CD4-positive, alpha-beta T cell treated with Interferon gamma for 1 hour (primary cell): ENCODE data around the gene RBM42.
"Not testable (repeated sequence)": the region's sequence is repeated elsewhere in the genome, so short reads cannot be mapped to it uniquely, and the experiment has no call there.

Experiments used
- DNase-seq: peaks from one replicate; pipeline ENCODE4 v3.0.0-alpha.2; 2020

The RBM42 gene, protein sequence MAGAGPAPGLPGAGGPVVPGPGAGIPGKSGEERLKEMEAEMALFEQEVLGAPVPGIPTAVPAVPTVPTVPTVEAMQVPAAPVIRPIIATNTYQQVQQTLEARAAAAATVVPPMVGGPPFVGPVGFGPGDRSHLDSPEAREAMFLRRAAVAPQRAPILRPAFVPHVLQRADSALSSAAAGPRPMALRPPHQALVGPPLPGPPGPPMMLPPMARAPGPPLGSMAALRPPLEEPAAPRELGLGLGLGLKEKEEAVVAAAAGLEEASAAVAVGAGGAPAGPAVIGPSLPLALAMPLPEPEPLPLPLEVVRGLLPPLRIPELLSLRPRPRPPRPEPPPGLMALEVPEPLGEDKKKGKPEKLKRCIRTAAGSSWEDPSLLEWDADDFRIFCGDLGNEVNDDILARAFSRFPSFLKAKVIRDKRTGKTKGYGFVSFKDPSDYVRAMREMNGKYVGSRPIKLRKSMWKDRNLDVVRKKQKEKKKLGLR

DNA sequence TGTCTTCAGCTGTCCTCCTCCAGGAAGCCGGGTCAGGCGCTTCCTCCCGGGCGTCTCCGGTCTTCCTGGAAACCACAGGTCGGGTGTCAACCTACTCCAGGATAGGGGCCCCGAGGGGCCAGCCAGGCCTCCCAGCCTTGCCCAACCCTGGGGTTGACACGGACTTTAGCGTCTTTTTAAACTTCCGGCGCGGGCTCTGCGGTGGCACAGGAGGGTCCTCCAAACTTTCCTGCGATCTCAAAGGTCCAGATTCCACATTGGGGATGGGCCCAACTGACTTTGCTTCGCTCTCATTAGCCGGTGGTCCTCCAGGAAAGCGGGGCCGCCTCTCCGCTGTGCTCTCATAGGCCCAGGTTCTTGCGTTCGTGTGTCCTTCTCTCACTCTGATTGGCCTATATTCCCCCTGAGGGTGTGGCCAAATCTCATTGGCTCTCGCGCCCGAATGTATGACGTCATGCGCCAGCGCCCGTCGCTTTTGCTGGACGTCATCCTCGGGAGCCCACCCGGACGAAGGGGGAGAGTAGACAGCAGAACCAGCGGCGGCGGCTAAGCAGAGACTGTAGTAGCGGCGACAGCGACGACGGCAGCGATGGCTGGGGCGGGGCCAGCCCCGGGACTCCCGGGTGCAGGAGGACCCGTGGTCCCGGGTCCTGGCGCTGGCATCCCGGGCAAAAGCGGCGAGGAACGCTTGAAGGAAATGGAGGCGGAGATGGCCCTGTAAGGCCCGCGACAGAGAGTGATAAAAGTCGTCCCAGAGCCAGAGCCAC lies at the start of gene RBM42:
RBM42 (plus strand) TSS at position 472 of the 767 bp plus-strand sequence; CDS start at position 590, 118 bp downstream.
- peak; percentile 97 for DNase-seq

DNA sequence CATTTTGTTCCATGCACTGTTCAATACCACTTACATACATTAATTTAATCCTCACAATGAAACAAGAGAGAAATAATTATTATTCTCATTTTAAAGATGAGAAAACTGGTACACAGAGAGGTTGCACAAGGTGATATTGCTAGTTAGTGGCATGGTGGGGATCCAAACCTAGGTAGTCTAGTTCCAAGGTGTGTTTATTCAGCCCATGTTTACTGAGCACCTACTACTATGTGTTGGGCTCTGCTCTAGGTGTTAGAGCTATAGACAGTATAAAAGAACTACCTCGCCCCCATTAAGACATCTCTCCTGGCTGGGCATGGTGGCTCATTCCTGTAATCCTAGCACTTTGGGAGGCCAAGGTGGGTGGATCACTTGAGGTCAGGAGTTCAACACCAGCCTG lies 46.1 kb upstream of the RBM42 start:
- no peak for DNase-seq

DNA sequence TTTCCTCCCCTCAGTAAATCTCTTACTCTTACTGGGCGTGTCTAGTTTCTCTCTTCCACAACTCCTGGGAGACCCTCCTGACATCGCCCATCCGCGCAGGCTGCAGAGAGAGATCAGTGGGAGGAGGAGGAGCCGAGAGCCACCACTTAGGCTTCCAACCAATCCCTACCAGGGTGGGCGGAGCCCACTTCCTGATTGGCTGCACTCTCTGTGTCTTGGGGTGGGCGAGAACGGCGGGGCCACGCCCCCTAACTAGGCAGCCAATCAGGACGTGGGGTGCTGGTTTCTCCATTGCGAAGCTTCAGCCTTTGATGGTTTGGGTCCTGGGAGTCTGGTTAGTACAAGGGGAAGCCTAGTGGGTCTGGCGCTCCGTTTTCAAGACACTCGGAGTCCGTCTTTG lies 43.0 kb upstream of the RBM42 start, which contains the start of gene PMIS2:
PMIS2 (plus strand) TSS at position 326 of the 400 bp plus-strand sequence. CDS start 87 bp downstream, outside the sequence.
- DNase-seq: peak; percentile 5

DNA sequence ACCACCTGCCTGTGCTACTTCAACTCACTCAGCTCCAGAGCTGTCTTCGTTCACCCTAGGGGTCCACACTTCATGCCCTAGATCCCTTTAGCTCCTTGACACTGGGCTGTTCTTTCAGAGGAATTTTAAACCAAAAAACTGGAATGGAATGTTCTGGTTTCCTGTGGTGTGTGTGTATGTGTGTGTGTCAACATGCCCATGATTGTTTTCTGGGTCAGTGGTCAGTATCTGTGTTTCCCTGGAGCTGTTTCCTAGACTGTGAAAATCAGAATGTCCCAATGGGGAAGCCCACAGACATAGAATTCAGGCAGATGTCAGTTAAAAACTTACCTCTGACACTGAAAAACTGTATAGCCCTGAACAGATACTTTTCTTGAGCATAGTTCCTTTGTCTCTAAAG lies 41.5 kb upstream of the RBM42 start:
- DNase-seq: no peak

DNA sequence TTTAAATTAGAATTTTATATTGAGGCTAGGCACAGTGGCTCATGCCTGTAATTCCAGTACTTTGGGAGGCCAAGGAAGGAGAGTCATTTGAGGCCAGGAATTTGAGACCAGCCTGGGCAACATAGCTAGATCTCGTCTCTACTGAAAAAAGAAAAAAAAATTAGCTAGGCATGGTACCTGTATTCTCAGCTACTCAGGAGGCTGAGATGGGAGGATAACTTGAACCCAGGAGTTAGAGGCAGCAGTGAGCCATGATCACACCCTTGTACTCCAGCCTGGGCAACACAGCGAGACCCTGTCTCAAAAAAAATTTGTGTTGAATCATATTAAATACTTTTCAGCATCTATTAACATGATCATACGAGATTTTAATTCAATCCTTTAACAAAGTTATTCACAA lies 38.0 kb upstream of the RBM42 start:
- DNase-seq: no peak

DNA sequence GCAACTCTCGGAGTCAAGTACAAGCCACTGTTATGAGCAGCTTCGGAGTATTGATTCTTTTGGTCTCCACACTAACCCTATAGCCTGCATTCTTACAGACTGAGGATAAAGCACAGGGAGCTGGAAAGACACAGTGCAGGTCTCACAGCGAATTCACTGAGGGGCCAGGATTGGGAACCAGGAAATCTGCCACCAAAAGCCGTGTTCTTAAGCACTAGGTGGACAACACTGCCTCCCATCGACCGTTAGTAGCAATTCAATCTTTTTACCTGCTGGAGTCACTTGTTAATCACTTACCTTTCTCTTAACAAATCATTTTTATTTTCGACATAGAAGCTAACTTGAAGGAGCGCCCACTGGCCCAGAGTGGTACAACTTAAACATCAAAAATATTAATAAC lies 36.6 kb upstream of the RBM42 start:
- DNase-seq: peak; percentile 5

DNA sequence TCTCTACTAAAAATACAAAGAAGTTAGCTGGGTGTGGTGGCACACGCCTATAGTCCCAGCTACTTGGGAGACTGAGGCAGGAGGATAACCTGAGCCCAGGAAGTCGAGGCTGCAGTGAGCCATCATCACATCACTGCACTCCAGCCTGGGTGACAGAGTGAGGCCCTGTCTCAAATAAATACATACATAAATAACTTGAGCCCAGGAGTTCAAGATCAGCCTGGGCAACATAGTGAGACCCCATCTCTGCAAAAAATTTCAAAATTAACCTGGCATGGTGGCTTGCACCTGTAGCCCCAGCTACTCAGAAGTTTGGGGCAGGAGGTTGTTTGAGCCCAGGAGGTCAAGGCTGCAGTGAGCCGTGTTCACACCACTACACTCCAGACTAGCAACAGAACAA lies 33.8 kb upstream of the RBM42 start:
- DNase-seq: not testable (repeated sequence)

DNA sequence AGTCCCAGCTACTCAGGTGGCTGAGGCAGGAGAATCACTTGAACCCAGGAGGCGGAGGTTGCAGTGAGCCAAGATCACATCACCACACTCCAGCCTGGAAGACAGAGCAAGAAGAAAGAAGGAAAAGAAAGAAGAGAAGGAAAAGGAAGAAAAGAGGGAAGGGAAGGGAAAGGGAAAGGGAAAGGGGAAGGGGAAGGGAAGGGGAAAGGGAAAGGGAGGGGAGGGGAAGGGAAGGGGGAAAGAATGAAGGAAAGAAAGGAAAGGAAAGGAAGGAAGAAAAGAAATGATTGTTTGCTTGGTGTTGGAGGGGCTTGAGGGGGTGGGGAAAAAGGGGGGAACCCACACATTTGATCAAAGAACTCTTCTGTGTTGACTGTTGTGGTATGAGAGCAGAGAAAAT lies 32.9 kb upstream of the RBM42 start:
- DNase-seq: no peak

DNA sequence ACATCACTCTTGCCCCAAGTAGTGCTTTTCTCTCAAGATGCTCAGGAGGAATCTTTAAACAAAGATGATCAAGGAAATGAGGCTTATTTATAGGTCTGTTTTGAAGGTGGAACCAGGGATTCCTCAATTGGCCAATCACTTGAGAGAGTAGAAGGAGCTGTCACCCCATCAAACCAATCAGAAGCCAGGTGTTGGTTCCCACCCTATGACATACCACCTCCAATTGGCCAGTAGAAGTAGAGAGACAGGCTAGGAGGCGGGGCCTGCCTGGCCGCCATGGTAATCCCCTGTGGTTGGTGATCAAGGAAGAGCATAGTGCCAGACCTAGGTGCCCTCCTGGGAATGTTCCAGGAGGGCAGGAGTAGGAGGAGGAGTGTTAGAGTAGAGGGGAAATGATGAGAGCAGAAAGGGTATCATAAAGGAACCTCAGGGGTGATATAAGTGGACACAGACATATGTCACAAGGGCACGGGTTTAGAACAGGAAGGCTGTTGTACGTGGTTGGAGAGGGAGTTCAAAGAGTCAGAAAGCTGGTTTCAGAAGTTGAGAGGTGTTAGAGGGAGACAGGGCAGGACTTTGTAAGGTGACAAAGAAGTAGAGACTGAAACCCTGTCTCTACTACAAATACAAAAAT lies 32.4 kb upstream of the RBM42 start:
- DNase-seq: peak; percentile 1

DNA sequence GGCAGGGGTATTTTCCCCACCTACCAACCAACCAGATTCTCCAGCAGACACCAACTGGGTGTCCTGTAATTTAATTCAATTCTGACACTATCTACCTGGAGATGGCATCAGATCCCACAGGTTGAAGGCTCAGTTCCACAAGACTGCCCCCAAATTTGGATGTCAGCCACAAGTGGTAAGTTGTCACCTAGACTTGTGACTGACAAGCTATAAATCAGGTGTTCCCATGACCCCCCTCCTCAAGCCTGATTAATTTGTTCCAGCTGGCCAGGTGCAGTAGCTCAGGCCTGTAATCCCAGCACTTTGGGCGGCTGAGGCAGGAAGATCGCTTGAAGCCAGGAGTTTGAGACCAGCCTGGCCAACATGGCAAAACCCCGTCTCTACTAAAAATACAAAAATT lies 26.9 kb upstream of the RBM42 start:
- DNase-seq: no peak

DNA sequence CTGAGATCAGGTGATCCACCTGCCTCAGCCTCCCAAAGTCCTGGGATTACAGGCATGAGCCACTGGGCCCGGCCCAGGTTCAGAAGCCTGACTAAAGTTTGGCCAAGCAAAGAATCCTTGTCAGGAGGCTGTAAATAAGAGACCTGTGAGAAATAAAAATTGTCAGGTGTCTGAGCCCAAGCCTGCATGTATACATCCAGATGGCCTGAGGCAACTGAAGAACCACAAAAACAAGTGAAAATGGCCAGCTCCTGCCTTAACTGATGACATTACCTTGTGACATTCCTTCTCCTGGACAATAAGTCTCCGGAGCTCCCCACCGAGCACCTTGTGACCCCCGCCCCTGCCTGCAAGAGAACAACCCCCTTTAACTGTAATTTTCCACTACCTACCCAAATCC lies 24.4 kb upstream of the RBM42 start:
- not testable (repeated sequence) for DNase-seq

DNA sequence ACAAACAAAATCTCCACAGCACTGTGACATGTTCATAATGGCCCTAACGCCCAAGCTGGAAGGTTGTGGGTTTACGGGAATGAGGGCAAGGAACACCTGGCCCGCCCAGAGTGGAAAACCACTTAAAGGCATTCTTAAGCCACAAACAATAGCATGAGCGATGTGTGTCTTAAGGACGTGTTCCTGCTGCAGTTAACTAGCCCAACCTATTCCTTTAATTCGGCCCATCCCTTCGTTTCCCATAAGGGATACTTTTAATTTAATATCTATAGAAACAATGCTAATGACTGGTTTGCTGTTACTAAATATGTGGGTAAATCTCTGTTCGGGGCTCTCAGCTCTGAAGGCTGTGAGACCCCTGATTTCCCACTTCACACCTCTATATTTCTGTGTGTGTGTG lies 21.7 kb upstream of the RBM42 start:
- not testable (repeated sequence) for DNase-seq

DNA sequence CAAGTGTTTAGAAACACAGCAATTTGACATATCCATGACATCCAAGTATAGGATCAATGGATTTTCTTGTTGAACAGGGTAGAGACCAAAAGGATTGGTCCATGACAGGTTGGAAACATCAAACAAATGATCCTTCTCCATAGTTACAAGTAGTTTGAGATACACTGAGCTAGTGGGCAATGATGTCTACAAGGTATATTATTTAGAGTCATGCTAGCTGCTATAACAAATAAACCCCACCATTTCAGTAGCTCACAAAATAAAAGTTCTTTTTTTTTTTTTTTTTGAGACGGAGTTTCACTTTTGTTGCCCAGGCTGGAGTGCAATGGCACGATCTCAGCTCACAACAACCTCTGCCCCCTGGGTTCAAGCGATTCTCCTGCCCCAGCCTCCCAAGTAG lies 21.2 kb upstream of the RBM42 start:
- no peak for DNase-seq

DNA sequence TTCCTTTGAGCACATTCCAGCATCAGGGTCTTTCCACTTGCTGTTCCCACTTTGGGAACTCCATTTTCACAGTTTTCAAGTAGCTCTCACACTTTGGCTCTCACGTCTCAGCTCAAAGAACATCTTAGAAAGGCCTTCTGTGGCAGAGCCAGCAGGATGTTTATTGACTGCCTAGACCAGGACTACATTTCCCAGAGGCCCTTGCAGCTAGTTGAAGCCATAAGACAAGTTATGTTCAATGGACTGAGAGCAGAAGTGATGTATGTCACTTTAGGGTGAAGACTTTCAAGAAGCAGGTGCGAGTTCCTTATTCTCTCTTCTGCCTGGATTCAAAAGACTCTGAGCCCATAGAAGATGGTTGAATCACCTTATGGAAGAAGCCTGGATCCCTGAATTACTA lies 20.6 kb upstream of the RBM42 start:
- peak; percentile 7 for DNase-seq

DNA sequence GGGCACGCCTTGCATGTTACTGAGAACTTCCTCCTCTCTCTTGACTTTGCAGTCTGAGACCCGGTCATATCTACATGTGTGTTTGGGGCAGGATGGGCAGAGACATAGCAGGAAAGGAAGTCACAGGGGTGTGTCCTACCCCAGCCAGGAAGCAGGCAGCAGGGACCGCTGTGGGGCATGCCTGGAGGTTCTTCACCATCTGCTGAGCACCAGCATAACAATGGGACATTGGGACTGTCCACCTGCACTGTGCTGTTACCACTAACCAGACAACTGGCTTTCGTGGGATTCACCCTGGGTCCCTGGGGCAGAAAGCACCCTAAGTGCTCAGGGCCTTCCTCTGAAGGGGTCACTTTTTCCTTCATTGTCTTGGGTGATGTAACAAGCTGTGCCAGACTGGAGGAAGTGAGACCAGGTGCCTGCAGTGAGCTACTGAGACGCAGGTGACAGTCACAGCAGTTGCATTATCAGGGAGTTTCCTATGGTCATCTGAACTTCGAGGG lies 18.9 kb upstream of the RBM42 start:
- DNase-seq: peak; percentile 53

DNA sequence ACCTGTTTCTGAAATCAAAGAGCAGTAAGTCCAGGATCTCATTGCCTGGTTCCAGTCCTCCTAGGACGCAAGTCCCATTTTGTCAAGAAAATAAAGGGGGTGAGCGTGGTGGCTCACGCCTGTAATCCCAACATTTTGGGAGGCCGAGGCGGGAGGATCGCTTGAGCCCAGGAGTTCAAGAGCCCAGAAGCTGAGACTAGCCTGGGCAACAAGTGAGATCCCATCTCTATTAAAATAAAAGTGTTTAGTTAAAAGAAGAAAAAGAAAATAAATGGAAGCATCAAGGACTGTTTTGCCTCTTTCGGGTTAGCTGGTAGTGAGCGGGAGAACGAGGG lies 16.6 kb upstream of the RBM42 start:
- no peak for DNase-seq

DNA sequence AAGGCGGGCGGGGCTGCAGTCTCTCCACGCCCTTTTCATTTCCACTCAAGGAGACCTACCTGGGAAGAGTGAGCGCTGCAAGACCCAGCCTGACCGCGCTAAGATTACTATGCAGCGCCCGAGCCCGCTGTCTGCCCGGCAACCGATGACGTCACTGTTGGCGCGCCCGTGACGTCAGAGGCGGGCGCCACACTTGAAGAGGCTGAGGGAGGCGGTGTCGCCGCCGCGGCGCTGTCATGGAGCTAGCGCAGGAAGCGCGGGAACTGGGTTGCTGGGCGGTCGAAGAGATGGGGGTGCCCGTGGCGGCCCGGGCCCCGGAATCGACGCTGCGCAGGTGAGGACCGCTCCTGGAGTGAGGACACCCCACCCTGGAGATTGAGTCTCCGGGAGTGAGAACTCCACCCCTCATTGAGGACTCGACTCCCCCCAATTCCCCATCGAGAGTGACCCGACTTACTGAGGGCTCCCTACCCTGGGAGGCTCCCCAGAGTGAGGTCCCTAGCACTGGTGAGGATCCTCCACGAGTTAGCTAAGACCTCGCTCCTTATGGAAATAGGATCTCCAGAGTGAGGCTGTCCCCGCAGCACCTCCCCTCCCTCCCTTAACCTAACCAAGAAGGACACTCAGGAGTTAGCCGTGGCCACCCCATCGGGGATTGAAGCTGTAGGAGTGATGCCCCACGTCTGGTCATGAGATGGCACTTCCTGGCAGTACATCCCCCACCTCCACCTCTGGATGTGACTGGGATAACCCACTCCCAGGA lies 16.1 kb upstream of the RBM42 start, which contains the start of gene HAUS5:
HAUS5 (plus strand) TSS at position 177 of the 763 bp plus-strand sequence; CDS start at position 237, 60 bp downstream.
- DNase-seq: peak; percentile 94

DNA sequence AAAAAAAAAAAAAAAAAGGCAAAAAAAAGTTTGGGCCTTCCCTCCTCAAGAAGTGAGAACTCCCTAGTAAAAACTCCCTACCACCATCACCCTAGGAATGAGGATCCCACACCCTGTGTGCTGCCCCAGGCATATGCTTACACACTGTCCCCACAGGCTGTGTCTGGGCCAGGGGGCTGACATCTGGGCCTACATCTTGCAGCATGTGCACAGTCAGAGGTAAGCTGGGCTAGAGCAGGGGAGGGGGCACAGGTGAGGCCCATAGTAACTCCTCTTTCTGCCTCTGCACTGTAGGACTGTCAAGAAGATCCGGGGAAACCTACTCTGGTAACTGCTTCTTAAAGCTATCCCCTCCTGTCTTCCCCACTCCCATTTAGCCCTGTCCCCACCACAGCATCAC lies 15.3 kb upstream of the RBM42 start:
- DNase-seq: no peak

DNA sequence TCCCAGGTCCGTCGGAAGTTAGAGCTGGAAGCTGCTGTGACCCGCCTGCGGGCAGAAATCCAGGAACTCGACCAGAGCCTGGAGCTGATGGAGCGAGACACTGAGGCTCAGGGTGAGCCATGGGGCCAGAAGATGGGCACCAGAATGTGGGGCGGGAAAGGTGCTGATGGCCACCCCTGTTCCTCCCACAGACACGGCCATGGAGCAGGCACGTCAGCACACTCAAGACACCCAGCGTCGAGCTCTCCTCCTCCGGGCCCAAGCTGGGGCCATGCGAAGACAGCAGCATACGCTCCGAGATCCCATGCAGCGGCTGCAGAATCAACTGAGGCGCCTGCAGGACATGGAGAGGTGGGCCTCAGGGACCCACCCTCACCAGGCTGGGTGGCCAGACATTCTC lies 13.8 kb upstream of the RBM42 start:
- no peak for DNase-seq

DNA sequence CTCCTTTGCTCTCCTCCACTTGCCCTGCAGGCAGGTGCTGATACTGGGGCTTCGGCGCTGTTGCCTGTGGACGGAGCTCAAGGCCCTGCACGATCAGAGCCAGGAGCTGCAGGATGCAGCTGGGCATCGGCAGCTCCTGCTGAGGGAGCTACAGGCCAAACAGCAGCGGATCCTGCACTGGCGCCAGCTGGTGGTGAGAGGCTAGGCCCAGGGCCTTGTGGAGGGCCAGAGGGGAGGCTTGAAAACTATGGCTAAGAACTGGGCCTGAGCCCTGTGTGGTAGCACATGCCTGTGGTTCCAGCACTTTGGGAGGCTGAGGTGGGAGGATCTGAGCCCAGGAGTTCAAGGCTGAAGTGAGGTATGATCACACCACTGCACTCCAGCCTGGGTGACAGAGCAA lies 10.0 kb upstream of the RBM42 start:
- DNase-seq: no peak

DNA sequence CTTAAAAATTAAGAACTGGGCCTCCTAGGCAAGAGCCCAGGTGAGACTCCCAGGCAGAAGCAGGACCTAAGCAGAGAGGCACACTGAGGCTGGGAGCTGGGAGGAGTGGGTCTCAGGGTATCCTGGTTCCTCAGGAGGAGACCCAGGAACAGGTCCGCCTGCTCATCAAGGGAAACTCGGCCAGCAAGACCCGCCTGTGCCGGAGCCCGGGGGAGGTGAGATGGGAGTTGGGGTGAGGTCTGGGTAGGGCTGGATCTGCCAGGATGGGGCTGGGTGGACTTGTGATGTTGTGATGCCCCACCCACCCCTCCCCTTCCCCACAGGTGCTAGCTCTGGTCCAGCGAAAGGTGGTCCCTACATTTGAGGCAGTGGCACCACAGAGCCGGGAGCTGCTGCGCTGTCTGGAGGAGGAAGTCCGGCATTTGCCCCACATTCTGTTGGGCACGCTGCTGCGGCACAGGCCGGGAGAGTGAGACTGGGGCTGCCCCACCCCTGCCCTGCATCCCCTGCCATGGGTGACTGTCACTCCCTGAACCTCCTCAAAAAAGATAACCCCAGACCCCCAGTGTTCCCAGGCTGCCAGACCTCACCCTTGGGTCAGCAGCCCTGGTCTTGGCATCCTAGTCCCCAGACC lies 9.4 kb upstream of the RBM42 start:
- no peak for DNase-seq

DNA sequence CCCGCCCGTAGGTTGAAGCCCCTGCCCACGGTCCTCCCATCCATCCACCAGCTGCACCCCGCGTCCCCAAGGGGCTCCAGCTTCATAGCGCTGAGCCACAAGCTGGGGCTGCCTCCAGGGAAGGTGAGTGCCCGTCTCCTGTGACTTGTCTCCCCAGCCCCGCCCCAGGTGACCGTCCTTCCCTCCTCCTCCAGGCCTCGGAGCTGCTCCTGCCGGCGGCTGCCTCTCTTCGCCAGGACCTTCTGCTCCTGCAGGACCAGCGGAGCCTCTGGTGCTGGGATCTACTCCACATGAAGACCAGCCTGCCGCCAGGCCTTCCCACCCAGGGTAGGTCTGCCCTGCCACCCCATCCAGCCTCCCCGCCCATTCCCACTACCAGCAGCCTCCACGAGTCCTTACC lies 8.8 kb upstream of the RBM42 start:
- no peak for DNase-seq
